ENCODE measurements around the gene NRTN. TPM values are rescaled to one million over a fixed set of nuclear protein-coding genes. Genes with fewer than 3 reads are reported as not detected.

The NRTN gene
- total and polyA plus RNA-seq, 2 of the 13 experiments (the other 11 are each of a cell fraction or from before 2014, with no cell fraction given), result 4.1 to 5.3 TPM

GRCh38 chr19:5790559-5791520, 14.0 kb upstream of the NRTN start, which contains the start of gene DUS3L (continued):
- no peak for TF ChIP-seq FOXO4 (CRISPR knock-in tag; conservative IDR thresholded peaks at IDR 0.05)
- peak; percentile 38 for TF ChIP-seq BORCS8-MEF2B (CRISPR knock-in tag; IDR thresholded peaks at IDR 0.05)
- no peak for TF ChIP-seq GTF2F1 (IDR thresholded peaks at IDR 0.05; ENCODE audit: low read length)
- no peak for TF ChIP-seq ZNF549 (CRISPR knock-in tag; IDR thresholded peaks at IDR 0.05)
- TF ChIP-seq ZNF33B (CRISPR knock-in tag; IDR thresholded peaks at IDR 0.05), result peak; percentile 53; the same call in 1 of the 2 replicates
- no peak for TF ChIP-seq NPAS2 (CRISPR knock-in tag; IDR thresholded peaks at IDR 0.05; ENCODE audit: borderline replicate concordance)
- TF ChIP-seq CREB3 (CRISPR knock-in tag; IDR thresholded peaks at IDR 0.05), result no peak
- no peak for TF ChIP-seq AFF4 (CRISPR knock-in tag; IDR thresholded peaks at IDR 0.05)
- TF ChIP-seq HNRNPK (IDR thresholded peaks at IDR 0.05; ENCODE audit: low read depth, low read length, poor library complexity, severe bottlenecking), result no peak
- TF ChIP-seq ZNF605 (CRISPR knock-in tag; IDR thresholded peaks at IDR 0.05), result peak; percentile 77
- TF ChIP-seq DDIT3 (CRISPR knock-in tag; IDR thresholded peaks at IDR 0.05), result 0 out of 2 replicates have a peak, but pooled peaks have one; percentile 63
- peak; percentile 76 for TF ChIP-seq UBTF (CRISPR knock-in tag; IDR thresholded peaks at IDR 0.05)
- TF ChIP-seq ZSCAN25 (CRISPR knock-in tag; IDR thresholded peaks at IDR 0.05), result peak; percentile 77; the same call in 1 of the 2 replicates
